K562 (cell line): ENCODE results near the gene IFNGR2. TPM values are rescaled to one million over a fixed set of nuclear protein-coding genes. Genes with fewer than 3 reads are reported as not detected.

Experiments
- ATF3 ChIP-seq, 2 experiments: fragments of 450-650 bp in 1 of 2; sonication (generic) in 1 of 2; formaldehyde crosslinking in 1 of 2; IDR thresholded peaks in 1 of 2; conservative IDR thresholded peaks in 1 of 2; 2 replicates each; pipeline versions ENCODE4 v1.6.1 to v1.8.1; 2016 to 2023; ENCODE audit warnings: mild to moderate bottlenecking in 2 of 2, moderate library complexity in 2 of 2, inconsistent platforms in 1 of 2, missing genetic modification reagents in 1 of 2
- BRCA1 ChIP-seq, 2 experiments: fragments of 450-650 bp in 1 of 2; sonication (generic) in 1 of 2; formaldehyde crosslinking in 1 of 2; IDR thresholded peaks; 2 replicates each; pipeline versions ENCODE4 v1.5.0 to v1.6.1; 2017 to 2020; ENCODE audit warnings: mild to moderate bottlenecking in 1 of 2, missing genetic modification reagents in 1 of 2
- CCNT2 ChIP-seq: IDR thresholded peaks from 2 replicates; pipeline ENCODE4 v1.6.1; 2011; ENCODE audit warnings: borderline replicate concordance, low read depth, mild to moderate bottlenecking, moderate library complexity, mixed read lengths, low read length; ENCODE audit not compliant: insufficient read length; ENCODE audit errors: extremely low read depth
- E2F4 ChIP-seq: sonication (generic); formaldehyde crosslinking; IDR thresholded peaks from 2 replicates; pipeline ENCODE4 v1.8.0; 2022; ENCODE audit warnings: mild to moderate bottlenecking, low read depth, missing genetic modification reagents
- HINFP ChIP-seq: fragments of 450-650 bp; conservative IDR thresholded peaks from 2 replicates; pipeline ENCODE4 v1.6.1; 2016; ENCODE audit warnings: missing genetic modification characterization, low read depth, mild to moderate bottlenecking, control low read depth, missing compliant biosample characterization
- HMBOX1 ChIP-seq: sonication (generic); IDR thresholded peaks from 2 replicates; pipeline ENCODE4 v1.6.1; 2016
- ILK ChIP-seq: fragments of 450-650 bp; IDR thresholded peaks from 2 replicates; pipeline ENCODE4 v1.6.1; 2016; ENCODE audit warnings: missing genetic modification characterization, low read depth, mild to moderate bottlenecking, missing compliant biosample characterization, moderate library complexity, borderline replicate concordance
- LCOR ChIP-seq: sonication (generic); formaldehyde crosslinking; IDR thresholded peaks from 2 replicates; pipeline ENCODE4 v1.8.0; 2022; ENCODE audit warnings: mild to moderate bottlenecking, missing genetic modification reagents
- NEUROD1 ChIP-seq: fragments of 150-350 bp; IDR thresholded peaks from 2 replicates; pipeline ENCODE4 v1.6.1; 2014; ENCODE audit warnings: borderline replicate concordance, low read length, low read depth; ENCODE audit not compliant: partially characterized antibody
- NR2F6 ChIP-seq: fragments of 450-650 bp; formaldehyde crosslinking; IDR thresholded peaks from 2 replicates; pipeline ENCODE4 v1.4.0; 2020; ENCODE audit warnings: mild to moderate bottlenecking
- PPARD ChIP-seq: fragments of 250-450 bp; sonication (Bioruptor Pico); IDR thresholded peaks from 2 replicates; pipeline ENCODE4 v1.8.0; 2022; ENCODE audit warnings: inconsistent platforms, mild to moderate bottlenecking, moderate library complexity
- RNF219 ChIP-seq: fragments of 250-450 bp; sonication (Bioruptor Pico); IDR thresholded peaks from 2 replicates; pipeline ENCODE4 v1.5.0; 2022; ENCODE audit warnings: mild to moderate bottlenecking
- SMARCB1 ChIP-seq: IDR thresholded peaks from 2 replicates; pipeline ENCODE4 v1.6.1; 2011; ENCODE audit warnings: improper control_type of control experiment, low read depth; ENCODE audit not compliant: insufficient read length
- TAL1 ChIP-seq: fragments of 450-650 bp; IDR thresholded peaks from 2 replicates; pipeline ENCODE4 v1.6.1; 2016; ENCODE audit warnings: mild to moderate bottlenecking
- ZNF174 ChIP-seq: fragments of 250-450 bp; sonication (Bioruptor Pico); IDR thresholded peaks from 2 replicates; pipeline ENCODE4 v1.4.0; 2020; ENCODE audit warnings: mild to moderate bottlenecking
- ZNF239 ChIP-seq: fragments of 250-450 bp; sonication (Bioruptor Pico); IDR thresholded peaks from 2 replicates; pipeline ENCODE4 v1.4.0; 2020; ENCODE audit warnings: mild to moderate bottlenecking
- ZNF449 ChIP-seq: fragments of 250-450 bp; sonication (Bioruptor Pico); IDR thresholded peaks from 2 replicates; pipeline ENCODE4 v1.8.0; 2022; ENCODE audit warnings: moderate library complexity, mild to moderate bottlenecking, inconsistent platforms
- ZNF830 ChIP-seq: fragments of 250-450 bp; sonication (Bioruptor Pico); IDR thresholded peaks from 2 replicates; pipeline ENCODE4 v1.5.0; 2021; ENCODE audit warnings: mild to moderate bottlenecking
- polyA plus RNA-seq, 8 experiments: library from polyadenylated mRNA; depleted of rRNA in 4 of 8; stranded (reverse) in 5 of 8; unstranded in 3 of 8; fragments of >200 nt; fragmentation: Nextera tagmentation in 2 of 8; fragmentation: Illumina TruSeq in 1 of 8; extraction: Ambion mirVana in 2 of 8; extraction: Trizol in 1 of 8; gene quantifications; 2 replicates each; pipeline versions ENCODE4 v1.2.1 to v1.2.3, GENCODE V29; 2011 to 2014; ENCODE audit warnings: inconsistent platforms in 1 of 8, missing spikeins in 1 of 8
- total RNA-seq, 7 experiments: library from RNA; depleted of rRNA in 6 of 7; stranded (reverse); fragments of >200 nt in 6 of 7; fragmentation: Illumina TruSeq in 2 of 7; extraction: Trizol in 2 of 7; gene quantifications; 2 replicates each; pipeline versions ENCODE4 v1.2.1 to v1.2.3, GENCODE V29; 2011 to 2021; ENCODE audit warnings: low replicate concordance in 1 of 7

Gene IFNGR2
- total and polyA plus RNA-seq, 9 of the 15 experiments (the other 6 are each of a cell fraction or from before 2014, with no cell fraction given), result 6.7 to 58.0 (median 28.5) TPM

- TF ChIP-seq HINFP (tag) (no peak), BRCA1 (IDR thresholded peaks at IDR 0.05) (no peak), BRCA1 (CRISPR knock-in tag; IDR thresholded peaks at IDR 0.05) (no peak), HMBOX1 (peak; percentile 96), RNF219 (CRISPR knock-in tag) (no peak), NEUROD1 (peak; percentile 63), ZNF830 (CRISPR knock-in tag) (no peak), NR2F6 (no peak), SMARCB1 (peak; percentile 32), TAL1 (no peak), ZNF239 (CRISPR knock-in tag) (no peak), ATF3 (IDR thresholded peaks at IDR 0.05) (no peak), ATF3 (CRISPR knock-in tag; conservative IDR thresholded peaks at IDR 0.05) (no peak), ZNF174 (CRISPR knock-in tag) (no peak), ZNF449 (CRISPR knock-in tag) (no peak), LCOR (CRISPR knock-in tag) (no peak), CCNT2 (no peak), ILK (tag) (no peak), PPARD (no peak), E2F4 (CRISPR knock-in tag) (no peak)
These were observed 42.2 kb upstream of the IFNGR2 start (continued) for GRCh38 chr21:33360881-33361602.
